Measurements from ENCODE around the gene QPRT. TPM values are rescaled to one million over a fixed set of nuclear protein-coding genes. Genes with fewer than 3 reads are reported as not detected.

The QPRT gene
- total and polyA plus RNA-seq, 2 of the 8 experiments (the other 6 are each of a cell fraction or from before 2014, with no cell fraction given) = 89.0 to 102 TPM

DNA sequence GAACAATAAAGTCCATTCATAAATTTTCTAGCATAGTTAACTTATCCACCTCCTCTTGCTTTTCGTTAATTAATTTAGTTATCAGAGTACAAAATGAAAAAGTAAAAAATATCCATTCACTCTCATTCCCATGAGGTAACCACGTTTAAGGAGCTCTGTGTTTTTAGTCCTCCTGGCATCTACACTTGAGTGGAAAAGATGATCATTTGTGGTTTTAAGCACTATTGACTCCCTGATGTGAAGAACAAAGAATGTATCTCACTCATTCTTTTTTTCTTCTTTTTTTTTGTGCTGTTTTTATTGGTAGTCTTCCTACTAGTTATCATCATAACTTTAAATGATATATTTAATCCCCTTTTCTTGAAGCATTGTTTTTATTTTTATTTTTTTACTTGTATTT, 26.1 kb downstream of the QPRT start:
- Histone ChIP-seq H2BK120ac (replicated peaks; ENCODE audit: low read depth, low read length) (no peak overlapping the region), H2BK20ac (ENCODE audit: low read length) (no peak overlapping the region), H2AFZ (ENCODE audit: low read length) (no peak overlapping the region), H2BK12ac (ENCODE audit: low read depth, low read length) (no peak overlapping the region), H3K27ac (ENCODE audit: low read depth, low read length) (no peak overlapping the region), H2BK5ac (ENCODE audit: low read depth, low read length) (no peak overlapping the region), H3K4me2 (ENCODE audit: insufficient read depth in 1 of 2, low read depth in 2 of 2, low read length in 2 of 2) (no peak overlapping the region), H4K5ac (ENCODE audit: insufficient read length, low read depth, low read length) (no peak overlapping the region), H3K23me2 (ENCODE audit: low read depth, low read length) (no peaks in the 10 kb centered on the region), H3K9me3 (ENCODE audit: insufficient read depth in 2 of 2, low read depth in 1 of 2, low read length in 1 of 2) (no peaks in the 10 kb centered on the region), H3K4me1 (replicated peaks in 1 of 4; ENCODE audit: control insufficient read depth in 3 of 4, insufficient read depth in 4 of 4, low read length in 3 of 4) (peaks cover 0 to 3% (median 1%) of the 10 kb centered on the region in 4 experiments; a peak in 1 of 7 replicates), H2BK15ac (ENCODE audit: low read length) (no peak overlapping the region), H2AK5ac (ENCODE audit: low read depth, low read length) (no peak overlapping the region), H4K8ac (ENCODE audit: extremely low read depth, insufficient read depth, low read length) (no peak overlapping the region), H3K23ac (ENCODE audit: insufficient read length) (no peak overlapping the region), H3K79me1 (ENCODE audit: low read depth, low read length) (no peaks in the 10 kb centered on the region), H3K18ac (ENCODE audit: extremely low read depth, low read length) (no peak overlapping the region), H3K14ac (ENCODE audit: insufficient read length) (no peak overlapping the region), H3K9ac (replicated peaks in 1 of 4; ENCODE audit: extremely low read depth in 1 of 4, low read depth in 3 of 4, low read length in 3 of 4) (no peak overlapping the region), H3K79me2 (ENCODE audit: control insufficient read depth in 1 of 2, insufficient read depth in 2 of 2, low read length in 2 of 2) (peaks cover 0 to 10% of the 10 kb centered on the region in 2 experiments; a peak in 2 of 4 replicates), H3K56ac (replicated peaks; ENCODE audit: insufficient read length, low read depth, low read length) (no peak overlapping the region), H3K27me3 (replicated peaks in 1 of 4; ENCODE audit: control insufficient read depth in 3 of 4, extremely low read depth in 1 of 4, insufficient read depth in 3 of 4, low read length in 3 of 4) (no peaks in the 10 kb centered on the region), H4K20me1 (replicated peaks in 1 of 2; ENCODE audit: control insufficient read depth in 1 of 2, insufficient read depth in 2 of 2, low read length in 2 of 2) (no peaks in the 10 kb centered on the region), H3K4ac (replicated peaks; ENCODE audit: insufficient read length, low read depth, low read length) (no peak overlapping the region), H3K4me3 (ENCODE audit: extremely low read depth in 1 of 4, insufficient read depth in 2 of 4, low read depth in 3 of 4, low read length in 4 of 4) (no peak overlapping the region), H4K91ac (replicated peaks; ENCODE audit: insufficient read length, low read length) (no peak overlapping the region), H3K36me3 (ENCODE audit: control insufficient read depth in 2 of 4, insufficient read depth in 4 of 4, low read length in 3 of 4) (no peaks in the 10 kb centered on the region; a peak in 1 of 8 replicates)
- no peak for FAIRE-seq
- WGBS, 2 experiments (ENCODE audit: extremely low coverage in 1 of 2, insufficient coverage in 1 of 2, insufficient read length in 1 of 2, insufficient replicate concordance in 2 of 2, low coverage in 1 of 2, low lambda C conversion rate in 2 of 2, missing lambda C conversion rate in 1 of 2) = 83% methylated on average over 2 of the region's 2 CpGs; no CpG with 5 or more reads in 1 of the 2 experiments
- ChIA-PET CTCF (ENCODE audit: partially characterized antibody) (interaction anchor here (1.8 to 11.5 kb wide), 3 partner anchors 13 to 24 kb away, joined by 5 to 138 read pairs (median 6); no protein-coding TSS in a partner anchor), POLR2A (ENCODE audit: partially characterized antibody) (interaction anchor here (1.0 to 20.4 kb wide), 3 partner anchors 18 to 117 kb away, joined by 3 to 490 read pairs (median 4); no protein-coding TSS in a partner anchor)
- DNase-seq (ENCODE audit: low read depth in 1 of 2, low spot score in 2 of 2) = no peak
- no peak for TF ChIP-seq SP1 (IDR thresholded peaks at IDR 0.05; ENCODE audit: low read depth, low read length)
- no peak for TF ChIP-seq POLR2AphosphoS5 (IDR thresholded peaks at IDR 0.05; ENCODE audit: low read depth, low read length)
- TF ChIP-seq SAP30 (IDR thresholded peaks at IDR 0.05; ENCODE audit: insufficient read depth, insufficient replicate concordance, low read length) = no peak
- TF ChIP-seq EZH2 (IDR thresholded peaks at IDR 0.05; ENCODE audit: low read depth, low read length, severe bottlenecking) = no peak
